HAP-1 (cell line): ENCODE measurements around the gene ATP4A.

ENCODE experiments used
- DNase-seq, 2 experiments: peaks; one replicate each; pipeline ENCODE4 v3.0.0-alpha.2; 2016 to 2020; ENCODE audit warnings: low spot score in 2 of 2
- H3K27me3 ChIP-seq: fragments of 250-450 bp; sonication (Bioruptor Pico); 2 replicates; pipeline ENCODE4 v1.5.1; 2020; ENCODE audit warnings: low read depth, mild to moderate bottlenecking, moderate library complexity
- H3K36me3 ChIP-seq: fragments of 250-450 bp; sonication (Bioruptor Pico); replicated peaks from 2 replicates; pipeline ENCODE4 v1.5.1; 2020; ENCODE audit warnings: mild to moderate bottlenecking
- H3K4me1 ChIP-seq: fragments of 250-450 bp; sonication (Bioruptor Pico); 2 replicates; pipeline ENCODE4 v1.5.1; 2020; ENCODE audit warnings: mild to moderate bottlenecking
- H3K4me3 ChIP-seq: fragments of 250-450 bp; sonication (Bioruptor Pico); 2 replicates; pipeline ENCODE4 v1.5.1; 2020; ENCODE audit warnings: mild to moderate bottlenecking, moderate library complexity
- H3K9me3 ChIP-seq: fragments of 250-450 bp; sonication (Bioruptor Pico); 2 replicates; pipeline ENCODE4 v1.5.1; 2020; ENCODE audit warnings: mild to moderate bottlenecking, moderate library complexity
- in situ Hi-C: fragments of 300-500 bp; cut with MboI; formaldehyde crosslinking; loops from 3 replicates; pipeline ENCODE4 v1.14.3; 2020; ENCODE audit warnings: low sequenced_read_pairs, inconsistent platforms, mixed read lengths

Gene ATP4A

DNA sequence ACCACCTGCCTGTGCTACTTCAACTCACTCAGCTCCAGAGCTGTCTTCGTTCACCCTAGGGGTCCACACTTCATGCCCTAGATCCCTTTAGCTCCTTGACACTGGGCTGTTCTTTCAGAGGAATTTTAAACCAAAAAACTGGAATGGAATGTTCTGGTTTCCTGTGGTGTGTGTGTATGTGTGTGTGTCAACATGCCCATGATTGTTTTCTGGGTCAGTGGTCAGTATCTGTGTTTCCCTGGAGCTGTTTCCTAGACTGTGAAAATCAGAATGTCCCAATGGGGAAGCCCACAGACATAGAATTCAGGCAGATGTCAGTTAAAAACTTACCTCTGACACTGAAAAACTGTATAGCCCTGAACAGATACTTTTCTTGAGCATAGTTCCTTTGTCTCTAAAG lies 23.9 kb upstream of the ATP4A start:
- Histone ChIP-seq H3K4me3 (no peak overlapping the region), H3K27me3 (no peaks in the 10 kb centered on the region), H3K4me1 (no peaks in the 10 kb centered on the region), H3K36me3 (no peaks in the 10 kb centered on the region), H3K9me3 (no peaks in the 10 kb centered on the region)
- in situ Hi-C loops = no loop called here
- DNase-seq = no peak

- Histone ChIP-seq H3K36me3 (no peaks in the 10 kb centered on the region), H3K4me3 (no peak within 1 kb of the TSS), H3K27me3 (no peaks in the 10 kb centered on the region), H3K9me3 (no peaks in the 10 kb centered on the region), H3K4me1 (no peaks in the 10 kb centered on the region)
- in situ Hi-C loops = no loop called here
- DNase-seq = peak in 1 of 2 experiments; percentile 40
These were observed 22.4 kb upstream of the ATP4A start, which contains the start of gene PMIS2 for GRCh38 chr19:35585848-35586247. TSS of gene PMIS2 (plus strand) at chr19:35586173. CDS start at chr19:35586260, 87 bp downstream.

DNA sequence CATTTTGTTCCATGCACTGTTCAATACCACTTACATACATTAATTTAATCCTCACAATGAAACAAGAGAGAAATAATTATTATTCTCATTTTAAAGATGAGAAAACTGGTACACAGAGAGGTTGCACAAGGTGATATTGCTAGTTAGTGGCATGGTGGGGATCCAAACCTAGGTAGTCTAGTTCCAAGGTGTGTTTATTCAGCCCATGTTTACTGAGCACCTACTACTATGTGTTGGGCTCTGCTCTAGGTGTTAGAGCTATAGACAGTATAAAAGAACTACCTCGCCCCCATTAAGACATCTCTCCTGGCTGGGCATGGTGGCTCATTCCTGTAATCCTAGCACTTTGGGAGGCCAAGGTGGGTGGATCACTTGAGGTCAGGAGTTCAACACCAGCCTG lies 19.3 kb upstream of the ATP4A start:
- in situ Hi-C loops = no loop called here
- DNase-seq = no peak
- no peaks in the 10 kb centered on the region for H3K27me3 ChIP-seq
- no peaks in the 10 kb centered on the region for H3K4me1 ChIP-seq
- H3K4me3 ChIP-seq = no peak overlapping the region
- H3K9me3 ChIP-seq = no peaks in the 10 kb centered on the region
- H3K36me3 ChIP-seq = no peaks in the 10 kb centered on the region

DNA sequence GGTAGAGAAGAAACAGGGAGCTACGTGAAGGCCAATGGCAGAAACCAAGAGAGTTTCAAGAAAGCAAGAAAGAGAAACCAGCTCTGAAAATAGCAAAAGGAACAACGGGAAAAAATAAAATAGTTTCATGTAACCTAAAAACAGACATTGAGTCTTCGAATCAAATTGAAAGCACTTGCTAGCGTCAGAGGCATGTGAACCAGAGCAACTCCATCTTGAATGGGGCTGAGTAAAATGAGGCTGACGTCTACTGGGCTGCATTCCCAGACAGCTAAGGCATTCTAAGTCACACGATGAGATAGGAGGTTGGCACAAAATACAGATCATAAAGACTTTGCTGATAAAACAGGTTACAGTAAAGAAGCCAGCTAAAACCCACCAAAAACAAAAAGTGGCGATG lies 15.2 kb upstream of the ATP4A start:
- Histone ChIP-seq H3K36me3 (no peaks in the 10 kb centered on the region), H3K27me3 (no peaks in the 10 kb centered on the region), H3K9me3 (peaks cover 9% of the 10 kb centered on the region; the same call in 1 of the 2 replicates), H3K4me3 (no peak overlapping the region), H3K4me1 (no peaks in the 10 kb centered on the region)
- no peak for DNase-seq
- in situ Hi-C loops = no loop called here

DNA sequence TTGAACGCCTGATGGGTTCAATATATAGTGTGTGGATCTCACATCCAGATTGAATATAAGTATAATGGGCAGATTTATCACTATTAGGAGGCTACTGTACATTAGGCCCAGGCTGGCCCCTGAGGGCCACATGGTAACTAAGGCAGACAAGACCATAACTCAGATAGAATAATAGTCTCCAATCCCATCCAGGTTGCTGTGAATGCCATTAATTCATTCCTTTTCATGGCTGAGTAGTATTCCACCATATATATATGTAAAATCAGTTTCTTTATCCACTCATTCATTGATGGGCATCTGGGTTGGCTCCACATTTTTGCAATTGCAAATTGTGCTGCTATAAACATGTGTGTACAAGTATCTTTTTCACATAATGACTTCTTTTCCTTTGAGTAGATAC lies 14.5 kb upstream of the ATP4A start:
- no peak overlapping the region for H3K4me3 ChIP-seq
- no peaks in the 10 kb centered on the region for H3K27me3 ChIP-seq
- no peaks in the 10 kb centered on the region for H3K36me3 ChIP-seq
- peaks cover 9% of the 10 kb centered on the region; the same call in 1 of the 2 replicates for H3K9me3 ChIP-seq
- no peaks in the 10 kb centered on the region for H3K4me1 ChIP-seq
- in situ Hi-C loops = no loop called here
- DNase-seq = no peak

DNA sequence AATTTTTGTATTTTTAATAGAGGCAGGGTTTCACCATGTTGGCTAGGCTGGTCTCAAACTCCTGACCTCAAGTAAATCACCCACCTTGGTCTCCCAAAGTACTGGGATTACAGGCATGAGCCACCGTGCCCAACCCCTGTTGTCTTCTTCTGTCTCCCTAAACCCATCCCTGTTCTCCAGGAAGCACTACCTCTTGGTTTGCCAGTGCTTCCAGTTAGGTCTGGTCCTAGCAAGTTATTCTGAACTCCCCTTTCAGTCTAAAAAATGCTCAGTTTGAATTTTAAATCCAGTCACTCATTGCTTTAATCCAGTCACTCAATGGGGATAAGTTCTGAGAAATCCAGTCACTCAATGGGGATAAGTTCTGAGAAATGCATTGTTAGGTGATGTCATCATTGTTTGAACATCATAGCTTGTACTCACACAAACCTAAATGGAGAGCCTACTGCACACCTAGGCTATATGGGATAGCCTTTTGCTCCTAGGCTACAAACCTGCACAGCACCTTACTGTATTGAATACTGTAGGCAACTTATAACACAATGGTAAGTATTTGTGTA lies 8.0 kb upstream of the ATP4A start:
- in situ Hi-C loops = no loop called here
- Histone ChIP-seq H3K4me1 (no peaks in the 10 kb centered on the region), H3K36me3 (no peaks in the 10 kb centered on the region), H3K9me3 (peaks cover 9% of the 10 kb centered on the region; the same call in 1 of the 2 replicates), H3K4me3 (no peak overlapping the region), H3K27me3 (no peaks in the 10 kb centered on the region)
- no peak for DNase-seq

DNA sequence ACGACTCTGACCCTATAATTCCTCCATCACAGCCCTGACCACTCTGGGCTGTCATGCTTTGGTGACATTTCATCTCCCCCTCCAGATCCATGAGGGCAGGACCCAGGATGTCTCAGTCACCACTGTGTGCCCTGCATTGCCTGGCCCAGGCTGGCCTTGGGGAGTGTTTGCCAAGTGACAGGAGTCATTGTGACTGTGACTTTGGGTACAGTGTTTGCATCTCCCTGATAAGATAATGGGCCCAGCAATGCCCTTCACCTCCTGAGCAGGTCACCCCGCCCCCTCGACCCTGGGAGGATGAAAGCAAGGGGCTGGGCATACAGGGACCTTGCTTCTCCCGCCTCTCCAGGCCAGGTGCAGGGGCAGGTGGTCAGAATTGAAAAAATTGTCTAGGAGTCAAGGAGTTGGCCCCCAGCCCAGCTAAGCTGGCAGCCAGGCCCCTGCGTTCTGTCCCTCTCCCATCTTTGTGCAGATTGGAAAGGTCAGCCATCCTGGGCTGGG lies 5.9 kb upstream of the ATP4A start:
- in situ Hi-C loops = no loop called here
- no peaks in the 10 kb centered on the region for H3K36me3 ChIP-seq
- no peak overlapping the region for H3K4me3 ChIP-seq
- H3K4me1 ChIP-seq = no peaks in the 10 kb centered on the region
- DNase-seq = no peak
- no peaks in the 10 kb centered on the region for H3K27me3 ChIP-seq
- H3K9me3 ChIP-seq = no peaks in the 10 kb centered on the region

GRCh38 chr19:35566738-35567137 lies 3.3 kb upstream of the ATP4A start:
- Histone ChIP-seq H3K4me3 (no peak overlapping the region), H3K9me3 (no peaks in the 10 kb centered on the region), H3K4me1 (no peaks in the 10 kb centered on the region), H3K27me3 (no peaks in the 10 kb centered on the region), H3K36me3 (no peaks in the 10 kb centered on the region)
- in situ Hi-C loops = no loop called here
- no peak for DNase-seq

- Histone ChIP-seq H3K36me3 (no peaks in the 10 kb centered on the region), H3K4me1 (no peaks in the 10 kb centered on the region), H3K9me3 (no peaks in the 10 kb centered on the region), H3K4me3 (no peak overlapping the region), H3K27me3 (no peaks in the 10 kb centered on the region)
- DNase-seq = no peak
- in situ Hi-C loops = no loop called here
These were observed 1.8 kb upstream of the ATP4A start for GRCh38 chr19:35565016-35565856.

DNA sequence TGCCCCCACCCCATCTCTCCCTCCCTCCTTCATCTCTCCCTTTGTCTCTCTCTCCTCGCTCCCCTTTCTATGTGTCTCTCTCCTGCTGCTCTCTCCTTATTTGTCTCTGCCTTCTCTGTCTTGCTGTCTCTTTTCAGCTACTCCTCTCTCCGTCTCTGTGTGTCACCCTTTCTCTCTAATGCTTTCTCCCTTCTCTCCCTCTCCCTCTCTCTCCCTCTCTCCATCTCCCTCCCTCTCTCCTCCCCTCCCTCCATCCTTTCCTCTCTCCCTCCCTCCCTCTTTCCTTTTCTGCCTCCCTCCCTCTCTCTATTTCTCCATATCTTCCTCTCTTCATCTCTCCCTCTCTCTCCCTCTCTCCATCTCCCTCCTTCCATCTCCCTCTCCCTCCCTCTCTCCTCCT lies 682 bp downstream of the ATP4A start:
- no peak overlapping the region for H3K4me3 ChIP-seq
- no peak for DNase-seq
- in situ Hi-C loops = no loop called here

DNA sequence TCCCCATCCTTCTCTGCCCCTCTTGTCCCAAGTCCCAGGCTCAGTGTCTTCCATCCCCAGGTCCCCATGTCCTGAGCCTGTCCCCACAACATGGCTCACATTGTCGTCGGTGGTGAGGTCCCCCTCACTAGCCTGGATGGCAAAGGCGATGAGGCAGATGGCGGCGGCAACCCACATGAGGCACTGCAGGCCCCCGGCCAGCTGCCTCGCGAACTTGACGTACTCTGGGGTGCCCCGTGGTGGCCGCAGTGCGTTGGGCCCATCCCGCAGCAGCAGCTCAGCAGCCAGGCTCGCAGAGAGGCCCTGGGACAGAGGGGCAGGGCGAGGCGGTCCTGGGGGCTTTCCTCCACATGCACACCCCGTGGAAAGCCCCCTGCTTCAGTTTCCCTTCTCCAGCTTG lies 1.1 kb downstream of the ATP4A start:
- Histone ChIP-seq H3K4me3 (no peak overlapping the region), H3K36me3 (no peaks in the 10 kb centered on the region), H3K4me1 (no peaks in the 10 kb centered on the region; the same call in none of the 2 replicates), H3K9me3 (no peaks in the 10 kb centered on the region), H3K27me3 (peaks cover 2% of the 10 kb centered on the region; the same call in 1 of the 2 replicates)
- in situ Hi-C loops = no loop called here
- DNase-seq = no peak

More for the DNA sequence above, 682 bp downstream of the ATP4A start:
- Histone ChIP-seq H3K9me3 (no peaks in the 10 kb centered on the region), H3K27me3 (peaks cover 2% of the 10 kb centered on the region; the same call in 1 of the 2 replicates), H3K36me3 (no peaks in the 10 kb centered on the region), H3K4me1 (no peaks in the 10 kb centered on the region; the same call in 1 of the 2 replicates)

DNA sequence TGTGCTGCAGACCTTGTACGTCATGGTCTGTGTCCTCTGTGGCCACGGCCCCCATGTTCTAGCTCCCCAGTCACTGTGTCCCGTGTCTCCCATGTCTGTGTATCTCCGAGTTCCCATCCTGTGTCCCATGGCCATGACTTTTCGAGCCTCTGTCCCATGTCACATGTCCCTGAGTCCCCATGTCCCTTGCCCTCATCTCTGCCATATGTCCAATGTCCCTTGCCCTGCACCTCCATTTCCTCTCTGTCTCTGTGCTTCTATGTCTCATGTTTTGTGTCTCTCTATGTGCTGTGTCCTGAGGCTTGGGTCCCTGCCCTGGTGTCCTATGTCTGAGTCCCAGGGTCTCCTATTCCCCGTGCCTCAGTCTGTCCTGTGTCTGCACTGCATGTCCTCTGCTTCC lies 2.0 kb downstream of the ATP4A start:
- H3K27me3 ChIP-seq = peaks cover 2% of the 10 kb centered on the region; the same call in 1 of the 2 replicates

DNA sequence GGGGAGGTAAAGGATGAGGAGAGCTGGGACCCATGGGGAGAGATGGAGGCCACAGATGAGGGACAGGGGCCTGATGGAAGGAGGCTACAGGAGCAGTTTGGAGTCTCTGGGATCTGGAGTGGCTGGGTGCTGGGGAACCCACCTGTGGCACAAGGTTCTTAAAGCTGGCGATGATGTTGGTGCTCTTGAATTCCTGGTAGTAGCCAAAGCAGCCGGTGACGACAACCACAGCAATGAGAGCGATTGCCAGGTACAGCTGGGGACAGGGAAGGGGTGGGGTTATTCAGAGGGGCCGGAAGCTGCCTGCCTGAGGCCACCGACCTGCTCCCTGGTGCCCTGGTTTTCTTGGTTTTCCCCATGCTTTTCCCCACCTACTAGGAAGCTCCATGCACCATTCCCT lies 2.8 kb downstream of the ATP4A start:
- in situ Hi-C loops = no loop called here
- Histone ChIP-seq H3K27me3 (peaks cover 2% of the 10 kb centered on the region; the same call in 1 of the 2 replicates), H3K9me3 (no peaks in the 10 kb centered on the region), H3K4me3 (no peak overlapping the region), H3K4me1 (no peaks in the 10 kb centered on the region; the same call in none of the 2 replicates), H3K36me3 (no peaks in the 10 kb centered on the region)
- no peak for DNase-seq

More for the DNA sequence above, 2.0 kb downstream of the ATP4A start:
- no peak for DNase-seq
- in situ Hi-C loops = no loop called here
- H3K4me1 ChIP-seq = no peaks in the 10 kb centered on the region; the same call in none of the 2 replicates
- no peaks in the 10 kb centered on the region for H3K9me3 ChIP-seq
- H3K36me3 ChIP-seq = no peaks in the 10 kb centered on the region
- H3K4me3 ChIP-seq = no peak overlapping the region

- Histone ChIP-seq H3K36me3 (no peaks in the 10 kb centered on the region), H3K4me3 (no peak overlapping the region), H3K9me3 (no peaks in the 10 kb centered on the region), H3K4me1 (no peaks in the 10 kb centered on the region; the same call in none of the 2 replicates), H3K27me3 (peaks cover 2% of the 10 kb centered on the region; the same call in 1 of the 2 replicates)
- in situ Hi-C loops = no loop called here
- no peak for DNase-seq
These were observed 3.2 kb downstream of the ATP4A start for GRCh38 chr19:35560271-35560670.
